ENCODE data around the gene SCGB1C2. TPM values are rescaled to one million over a fixed set of nuclear protein-coding genes. Genes with fewer than 3 reads are reported as not detected.

The SCGB1C2 gene
- total and polyA plus RNA-seq, 10 donors = not detected

- peak; percentile 47 for DNase-seq
- Histone ChIP-seq H3K4me1 (peaks cover 0 to 15% (median 10%) of the 10 kb centered on the region in 6 donors), H3K36me3 (peaks cover 0 to 50% (median 2%) of the 10 kb centered on the region in 6 donors), H3K9me3 (no peaks in the 10 kb centered on the region), H3K27me3 (replicated peaks in 1 of 7) (peaks cover 0 to 5% (median 0%) of the 10 kb centered on the region in 7 donors), H3K4me3 (no peak overlapping the region), H3K27ac (peak overlapping the region in 1 of 8 donors; percentile 3)
- TF ChIP-seq, protein P1, sequence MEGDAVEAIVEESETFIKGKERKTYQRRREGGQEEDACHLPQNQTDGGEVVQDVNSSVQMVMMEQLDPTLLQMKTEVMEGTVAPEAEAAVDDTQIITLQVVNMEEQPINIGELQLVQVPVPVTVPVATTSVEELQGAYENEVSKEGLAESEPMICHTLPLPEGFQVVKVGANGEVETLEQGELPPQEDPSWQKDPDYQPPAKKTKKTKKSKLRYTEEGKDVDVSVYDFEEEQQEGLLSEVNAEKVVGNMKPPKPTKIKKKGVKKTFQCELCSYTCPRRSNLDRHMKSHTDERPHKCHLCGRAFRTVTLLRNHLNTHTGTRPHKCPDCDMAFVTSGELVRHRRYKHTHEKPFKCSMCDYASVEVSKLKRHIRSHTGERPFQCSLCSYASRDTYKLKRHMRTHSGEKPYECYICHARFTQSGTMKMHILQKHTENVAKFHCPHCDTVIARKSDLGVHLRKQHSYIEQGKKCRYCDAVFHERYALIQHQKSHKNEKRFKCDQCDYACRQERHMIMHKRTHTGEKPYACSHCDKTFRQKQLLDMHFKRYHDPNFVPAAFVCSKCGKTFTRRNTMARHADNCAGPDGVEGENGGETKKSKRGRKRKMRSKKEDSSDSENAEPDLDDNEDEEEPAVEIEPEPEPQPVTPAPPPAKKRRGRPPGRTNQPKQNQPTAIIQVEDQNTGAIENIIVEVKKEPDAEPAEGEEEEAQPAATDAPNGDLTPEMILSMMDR (IDR thresholded peaks at IDR 0.05 in 8 of 11, conservative IDR thresholded peaks at IDR 0.05 in 3 of 11) = no peak
- intact Hi-C loops (cut with DNase I; ENCODE audit: low total_unique reads) = no loop called here
- WGBS, 5 donors = 72 to 87% (median 82%) methylated on average over 10 of the region's 10 CpGs
Observed at GRCh38 chr17:146546-146945, 9.2 kb downstream of the SCGB1C2 start.

- H3K9me3 ChIP-seq = no peaks in the 10 kb centered on the region
- H3K27ac ChIP-seq = no peak overlapping the region
- peaks cover 0 to 15% (median 10%) of the 10 kb centered on the region in 6 donors for H3K4me1 ChIP-seq
- no peak overlapping the region for H3K4me3 ChIP-seq
- WGBS, 5 donors = 90 to 95% (median 91%) methylated on average over 15 to 27 of the region's 27 CpGs
- H3K27me3 ChIP-seq (replicated peaks in 1 of 7) = peaks cover 0 to 5% (median 0%) of the 10 kb centered on the region in 7 donors
- intact Hi-C loops (cut with DNase I; ENCODE audit: low total_unique reads) = no loop called here
- DNase-seq = peak; percentile 62
- TF ChIP-seq, protein P1 (IDR thresholded peaks at IDR 0.05 in 8 of 11, conservative IDR thresholded peaks at IDR 0.05 in 3 of 11) = no peak
- TF ChIP-seq POLR2A (IDR thresholded peaks at IDR 0.05) = no peak
- no peak for TF ChIP-seq POLR2AphosphoS5 (IDR thresholded peaks at IDR 0.05)
- H3K36me3 ChIP-seq = peaks cover 0 to 57% (median 2%) of the 10 kb centered on the region in 6 donors
Observed at GRCh38 chr17:146983-147761, 9.8 kb downstream of the SCGB1C2 start.

GRCh38 chr17:147796-148740 lies 10.7 kb downstream of the SCGB1C2 start:
- intact Hi-C loops (cut with DNase I; ENCODE audit: low total_unique reads) = no loop called here
- 84 to 92% (median 87%) methylated on average over 16 to 17 of the region's 17 CpGs for WGBS, 5 donors
- TF ChIP-seq POLR2A (IDR thresholded peaks at IDR 0.05) = no peak
- no peak for TF ChIP-seq POLR2AphosphoS5 (IDR thresholded peaks at IDR 0.05)
- TF ChIP-seq, protein P1 (IDR thresholded peaks at IDR 0.05 in 8 of 11, conservative IDR thresholded peaks at IDR 0.05 in 3 of 11) = no peak
- H3K4me3 ChIP-seq = no peak overlapping the region
- H3K27me3 ChIP-seq (replicated peaks in 1 of 7) = peaks cover 0 to 4% (median 0%) of the 10 kb centered on the region in 7 donors
- no peaks in the 10 kb centered on the region for H3K9me3 ChIP-seq
- DNase-seq = peak; percentile 41
- H3K4me1 ChIP-seq = peaks cover 0 to 15% (median 10%) of the 10 kb centered on the region in 6 donors
- H3K27ac ChIP-seq = no peak overlapping the region
- H3K36me3 ChIP-seq = peaks cover 0 to 64% (median 2%) of the 10 kb centered on the region in 6 donors
